Endothelial cell of umbilical vein (primary cell): ENCODE results near the gene CDK10. TPM values are rescaled to one million over a fixed set of nuclear protein-coding genes. Genes with fewer than 3 reads are reported as not detected.

ENCODE experiments used
- BruUV-seq: library from RNA; stranded (reverse); fragments of 400-500 nt; replicated peaks from 2 replicates; lab custom pipeline; 2021; lab: Mats Ljungman, UMichigan
- CTCF ChIA-PET: fragments of 300-600, 350-600 bp; sonication (Branson Sonifier 250); formaldehyde crosslinking; loops from one replicate; lab custom pipeline; 2021; ENCODE audit warnings: antibody characterized with exemption, inconsistent platforms; lab: Charles Lee
- POLR2A ChIA-PET: fragments of 300-600, 350-600 bp; sonication (Branson Sonifier 250); formaldehyde crosslinking; loops from one replicate; lab custom pipeline; 2021; ENCODE audit warnings: antibody characterized with exemption, inconsistent platforms; lab: Charles Lee
- DNase-seq: peaks from one replicate; pipeline ENCODE4 v3.0.0-alpha.2; 2011; ENCODE audit warnings: low read depth, low spot score
- FAIRE-seq: peaks from 2 replicates; lab custom pipeline; 2011; peaks lifted over from hg19 to GRCh38; lab: Jason Lieb, UNC
- H2AFZ ChIP-seq: 2 replicates; pipeline ENCODE4 v1.6.0; 2012; ENCODE audit warnings: low read depth, low read length, control low read depth, inconsistent platforms
- H3K27ac ChIP-seq: 2 replicates; pipeline ENCODE4 v1.5.1; 2011; ENCODE audit warnings: low read depth, mild to moderate bottlenecking, control low read depth, low read length, moderate library complexity; ENCODE audit not compliant: insufficient read depth
- H3K27me3 ChIP-seq, 2 experiments: 2 replicates each; pipeline versions ENCODE4 v1.6.0 to v1.6.1; 2011; ENCODE audit warnings: low read length in 2 of 2, mixed read lengths in 1 of 2; ENCODE audit not compliant: control insufficient read depth in 2 of 2, insufficient read depth in 2 of 2
- H3K36me3 ChIP-seq, 2 experiments: 2 replicates in 1 of 2; 3 replicates in 1 of 2; pipeline ENCODE4 v1.5.1; 2011; ENCODE audit warnings: low read length in 2 of 2, mild to moderate bottlenecking in 1 of 2, moderate library complexity in 1 of 2; ENCODE audit not compliant: control insufficient read depth in 2 of 2, insufficient read depth in 2 of 2; ENCODE audit errors: extremely low read depth in 1 of 2
- H3K4me1 ChIP-seq: 3 replicates; pipeline ENCODE4 v1.5.1; 2011; ENCODE audit warnings: mild to moderate bottlenecking, low read length; ENCODE audit not compliant: control insufficient read depth, insufficient read depth; ENCODE audit errors: extremely low read depth
- H3K4me2 ChIP-seq: 2 replicates; pipeline ENCODE4 v1.6.1; 2011; ENCODE audit warnings: low read length, control low read depth, mixed read lengths; ENCODE audit not compliant: insufficient read depth
- H3K4me3 ChIP-seq, 3 experiments: fragments of 200-600 bp in 1 of 3; sonication (generic), shearing (Covaris generic) in 1 of 3; replicated peaks in 1 of 3; 2 replicates each; pipeline ENCODE4 v1.5.1; 2011 to 2016; ENCODE audit warnings: control low read depth in 3 of 3, low read length in 3 of 3, mild to moderate bottlenecking in 2 of 3, inconsistent platforms in 1 of 3, low read depth in 1 of 3, moderate library complexity in 1 of 3; ENCODE audit not compliant: insufficient read depth in 1 of 3
- H3K79me2 ChIP-seq: 2 replicates; pipeline ENCODE4 v1.6.0; 2012; ENCODE audit warnings: low read length, inconsistent platforms; ENCODE audit not compliant: control insufficient read depth, insufficient read depth
- H3K9ac ChIP-seq: replicated peaks from 2 replicates; pipeline ENCODE3; 2011; ENCODE audit warnings: low read length, control low read depth; ENCODE audit not compliant: insufficient read depth; ENCODE audit errors: extremely low read depth
- H3K9me1 ChIP-seq: replicated peaks from 3 replicates; pipeline ENCODE4 v1.6.0; 2011; ENCODE audit warnings: mild to moderate bottlenecking, low read length; ENCODE audit not compliant: control insufficient read depth, insufficient read depth; ENCODE audit errors: extremely low read depth
- H3K9me3 ChIP-seq: replicated peaks from 2 replicates; pipeline ENCODE4 v1.5.1; 2012; ENCODE audit warnings: low read length, inconsistent platforms; ENCODE audit not compliant: control insufficient read depth, insufficient read depth
- H4K20me1 ChIP-seq: replicated peaks from 2 replicates; pipeline ENCODE3; 2011; ENCODE audit warnings: mild to moderate bottlenecking, low read length; ENCODE audit not compliant: control insufficient read depth, insufficient read depth; ENCODE audit errors: extremely low read depth
- CTCF ChIP-seq, 2 donors: IDR thresholded peaks; 1 replicate in 1 of 2; 2 replicates in 1 of 2; pipeline ENCODE4 v1.5.1; 2011; ENCODE audit warnings: low read length in 2 of 2, mild to moderate bottlenecking in 2 of 2, moderate library complexity in 2 of 2, control low read depth in 1 of 2, inconsistent platforms in 1 of 2, low read depth in 1 of 2; ENCODE audit not compliant: insufficient read depth in 1 of 2; ENCODE audit errors: extremely low read depth in 1 of 2
- EZH2 ChIP-seq: IDR thresholded peaks from 2 replicates; pipeline ENCODE4 v1.6.1; 2012; ENCODE audit warnings: borderline replicate concordance, low read depth, mild to moderate bottlenecking, moderate library complexity, low read length, inconsistent platforms; ENCODE audit not compliant: severe bottlenecking
- FOS ChIP-seq: IDR thresholded peaks from 2 replicates; pipeline ENCODE4 v1.6.1; 2011; ENCODE audit warnings: mild to moderate bottlenecking, low read length, moderate library complexity, borderline replicate concordance; ENCODE audit not compliant: insufficient read depth
- GATA2 ChIP-seq: IDR thresholded peaks from 2 replicates; pipeline ENCODE4 v1.7.0; 2011; ENCODE audit warnings: low read depth, mild to moderate bottlenecking, moderate library complexity, mixed read lengths, low read length; ENCODE audit not compliant: insufficient read length, insufficient read depth
- JUN ChIP-seq: IDR thresholded peaks from 2 replicates; pipeline ENCODE4 v1.6.1; 2011; ENCODE audit warnings: borderline replicate concordance, low read depth; ENCODE audit not compliant: insufficient read length, insufficient read depth
- MAX ChIP-seq: IDR thresholded peaks from 2 replicates; pipeline ENCODE4 v1.6.1; 2011; ENCODE audit not compliant: insufficient read depth, insufficient read length
- MYC ChIP-seq: IDR thresholded peaks from one replicate; pipeline ENCODE4 v1.6.1; 2011; ENCODE audit warnings: mild to moderate bottlenecking, low read depth, low read length
- POLR2A ChIP-seq: IDR thresholded peaks from 2 replicates; pipeline ENCODE4 v1.6.1; 2012; ENCODE audit warnings: low read depth, mild to moderate bottlenecking, control low read depth, low read length
- POLR2AphosphoS5 ChIP-seq: IDR thresholded peaks from 2 replicates; pipeline ENCODE4 v1.6.1; 2012; ENCODE audit warnings: low read depth, mild to moderate bottlenecking, control low read depth, low read length, moderate library complexity; ENCODE audit not compliant: insufficient read depth
- dilution Hi-C: fragments of 300-500 bp; cut with MboI; formaldehyde crosslinking; loops from one replicate; pipeline ENCODE4 v1.15.0; 2019; ENCODE audit warnings: low sequenced_read_pairs; ENCODE audit not compliant: extremely low pct_ligation_motif_present
- intact Hi-C: fragments of 100-400 bp; cut with micrococcal nuclease; formaldehyde crosslinking; loops from one replicate; pipeline ENCODE4 v1.10.0; 2022
- polyA plus RNA-seq, 4 experiments: library from polyadenylated mRNA; depleted of rRNA in 3 of 4; stranded (reverse) in 3 of 4; unstranded in 1 of 4; fragments of >200 nt; gene quantifications; 2 replicates each; pipeline versions ENCODE4 v1.2.1 to v1.2.3, GENCODE V29; 2011 to 2012; ENCODE audit warnings: missing spikeins in 1 of 4
- total RNA-seq: library from RNA; stranded (reverse); gene quantifications from 2 replicates; pipeline ENCODE4 v1.2.3, GENCODE V29; 2021

The CDK10 gene
- total and polyA plus RNA-seq, 2 donors (not counting 3 experiments of a cell fraction or from before 2014, with no cell fraction given), result 74.5 to 99.9 TPM

GRCh38 chr16:89733792-89734191, 47.3 kb downstream of the CDK10 start:
- peaks cover 20 to 71% of the 10 kb centered on the region in 2 experiments for H3K36me3 ChIP-seq
- POLR2A ChIA-PET, result no interaction called here
- dilution Hi-C loops, result no loop called here

More at GRCh38 chr16:89733792-89734191, 47.3 kb downstream of the CDK10 start:
- Histone ChIP-seq H3K4me2 (no peak overlapping the region), H2AFZ (no peak overlapping the region), H3K9ac (no peak overlapping the region), H3K4me3 (no peak overlapping the region), H3K4me1 (no peaks in the 10 kb centered on the region), H3K27me3 (no peaks in the 10 kb centered on the region), H3K9me3 (no peaks in the 10 kb centered on the region), H4K20me1 (no peaks in the 10 kb centered on the region), H3K9me1 (no peaks in the 10 kb centered on the region), H3K27ac (no peak overlapping the region), H3K79me2 (no peaks in the 10 kb centered on the region)
- intact Hi-C loops, result no loop called here
- TF ChIP-seq POLR2A, result no peak
- no peak for TF ChIP-seq CTCF (IDR thresholded peaks at IDR 0.05; ENCODE audit: extremely low read depth in 1 of 2, insufficient read depth in 1 of 2, low read depth in 1 of 2, low read length in 2 of 2)
- TF ChIP-seq MAX, result no peak
- no peak for TF ChIP-seq EZH2
- no peak for TF ChIP-seq JUN
- no peak for TF ChIP-seq GATA2
- TF ChIP-seq MYC, result no peak
- no peak for TF ChIP-seq FOS
- TF ChIP-seq POLR2AphosphoS5, result no peak
- DNase-seq, result no peak
- no TSS peak for BruUV-seq
- CTCF ChIA-PET, result no interaction called here
- no peak for FAIRE-seq
